Measurements from ENCODE around the gene FLNC.

The FLNC gene

GRCh38 chr7:128906001-128906765 lies 76.0 kb downstream of the FLNC start:
- no peak overlapping the region for H3K4me3 ChIP-seq (ENCODE audit: insufficient read depth, low read depth, low read length, poor library complexity, severe bottlenecking)
- no peaks in the 10 kb centered on the region for H3K4me1 ChIP-seq (ENCODE audit: control insufficient read depth, insufficient read depth, low read length, poor library complexity, severe bottlenecking)
- no peaks in the 10 kb centered on the region for H3K36me3 ChIP-seq (ENCODE audit: control insufficient read depth, insufficient read depth, low read length)
- peaks cover 17% of the 10 kb centered on the region for H3K27me3 ChIP-seq (replicated peaks; ENCODE audit: control insufficient read depth, insufficient read depth, low read length, poor library complexity, severe bottlenecking)
- DNase-seq: no peak
- H3K9me3 ChIP-seq (ENCODE audit: control insufficient read depth, low read length): no peaks in the 10 kb centered on the region
- no peak overlapping the region for H3K27ac ChIP-seq (ENCODE audit: insufficient read depth, low read length, poor library complexity, severe bottlenecking)

- no peak for DNase-seq
- Histone ChIP-seq H3K27me3 (replicated peaks; ENCODE audit: control insufficient read depth, insufficient read depth, low read length, poor library complexity, severe bottlenecking) (peaks cover 20% of the 10 kb centered on the region), H3K4me3 (ENCODE audit: insufficient read depth, low read depth, low read length, poor library complexity, severe bottlenecking) (no peak overlapping the region), H3K36me3 (ENCODE audit: control insufficient read depth, insufficient read depth, low read length) (no peaks in the 10 kb centered on the region), H3K27ac (ENCODE audit: insufficient read depth, low read length, poor library complexity, severe bottlenecking) (no peak overlapping the region), H3K9me3 (ENCODE audit: control insufficient read depth, low read length) (no peaks in the 10 kb centered on the region), H3K4me1 (ENCODE audit: control insufficient read depth, insufficient read depth, low read length, poor library complexity, severe bottlenecking) (no peaks in the 10 kb centered on the region)
Observed at GRCh38 chr7:128906766-128907559, 76.8 kb downstream of the FLNC start.

All from effector memory CD4-positive, alpha-beta T cell (primary cell).